T follicular helper cell (primary cell): Measurements from ENCODE around the gene IPO5.

ENCODE experiments used
- DNase-seq: peaks from one replicate; pipeline ENCODE4 v3.0.0-alpha.2; 2020; ENCODE audit warnings: low read depth

IPO5 gene

DNA sequence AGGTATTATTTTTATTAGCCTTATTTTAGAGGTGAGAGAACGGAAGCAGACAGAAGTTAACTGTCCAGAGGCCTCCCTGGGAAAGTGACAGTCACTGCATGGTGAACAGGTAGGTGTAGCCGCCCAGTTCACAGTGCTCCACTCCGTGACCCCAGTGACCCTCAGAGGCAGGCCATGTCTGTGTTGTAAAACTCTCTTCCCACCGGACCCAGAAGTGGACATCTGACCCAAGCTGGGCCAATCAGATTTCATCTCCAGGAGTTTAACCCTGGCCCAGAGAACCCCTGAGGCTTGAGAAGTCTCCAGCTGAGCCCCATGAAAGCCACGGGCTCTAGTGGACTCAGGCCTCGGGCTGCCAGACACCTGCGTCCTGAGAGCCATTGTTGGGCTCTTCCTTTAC lies 105.8 kb downstream of the IPO5 start:
- DNase-seq, result no peak

DNA sequence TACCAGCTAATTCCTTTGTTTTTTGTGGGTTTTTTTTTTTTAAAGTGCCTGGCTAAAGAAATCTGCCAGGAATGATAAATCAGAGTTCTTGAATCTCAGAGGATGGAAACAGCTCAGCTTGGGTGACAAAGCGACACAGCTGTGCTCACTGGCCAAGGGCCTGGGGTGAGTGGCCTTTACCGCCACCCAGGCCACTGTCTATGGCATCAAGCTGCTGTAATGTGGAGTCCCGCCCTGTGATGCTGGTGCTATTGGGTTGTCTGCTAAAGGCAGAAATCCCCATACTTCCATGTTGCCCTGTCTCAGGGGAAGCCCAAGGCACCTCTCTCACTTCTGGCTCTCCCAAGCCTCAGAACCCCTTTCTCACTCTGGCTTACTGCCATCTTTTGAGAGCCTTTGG lies 106.8 kb downstream of the IPO5 start:
- no peak for DNase-seq

GRCh38 chr13:98065468-98065867 lies 112.0 kb downstream of the IPO5 start:
- no peak for DNase-seq

DNA sequence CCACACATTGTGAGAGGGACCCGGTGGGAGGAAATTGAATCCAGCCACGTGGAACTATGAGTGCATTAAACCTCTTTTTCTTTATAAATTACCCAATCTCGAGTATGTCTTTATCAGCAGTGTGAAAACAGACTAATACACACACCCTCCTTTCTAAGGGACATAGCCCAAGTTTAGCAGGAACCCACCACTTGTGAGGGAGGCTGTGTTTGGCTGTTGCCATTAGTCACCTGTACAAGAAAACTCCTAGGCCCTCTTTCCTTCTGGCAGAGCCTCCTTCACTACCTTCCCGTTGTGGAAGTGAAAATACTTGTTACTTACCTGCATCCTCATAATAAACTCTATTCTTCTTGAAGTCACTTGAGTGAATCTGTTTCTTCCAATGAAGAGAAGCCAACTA lies 113.2 kb downstream of the IPO5 start:
- no peak for DNase-seq

DNA sequence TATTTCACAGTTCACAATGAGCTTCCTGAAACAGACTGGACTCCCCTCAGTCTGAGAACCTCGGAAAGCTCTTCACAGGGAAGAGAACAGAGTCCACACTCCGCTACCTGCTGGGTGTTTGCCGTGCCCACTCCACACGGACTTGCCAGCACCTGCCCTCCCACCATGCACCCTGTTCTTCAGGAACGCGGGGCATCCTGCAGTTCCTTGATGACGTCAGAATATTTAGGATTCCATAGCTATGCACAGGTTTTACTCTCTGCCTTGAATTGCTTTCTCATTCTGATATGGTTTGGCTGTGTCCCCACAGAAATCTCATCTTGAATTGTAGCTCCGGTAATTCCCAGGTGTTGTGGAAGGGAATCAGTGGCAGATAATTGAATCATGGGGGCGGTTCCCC lies 115.0 kb downstream of the IPO5 start:
- DNase-seq, result no peak

DNA sequence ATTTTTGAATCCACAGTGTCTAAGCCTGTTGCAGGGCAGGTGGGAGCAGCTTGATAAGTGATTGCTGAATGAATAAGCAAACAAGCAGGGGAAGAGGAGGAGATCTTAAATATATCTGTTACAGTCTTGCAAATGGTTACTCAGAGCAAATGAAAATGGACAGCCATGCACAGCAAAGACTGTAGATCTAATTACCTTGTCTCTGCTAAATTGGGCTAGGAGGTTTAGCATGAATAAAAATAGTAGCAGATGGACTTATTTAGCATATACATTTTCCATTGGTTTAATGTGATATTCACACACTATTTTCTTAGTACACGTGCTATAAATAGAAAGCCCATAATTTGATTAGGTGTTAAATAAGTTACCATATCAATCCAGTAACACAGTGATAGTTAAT lies 116.5 kb downstream of the IPO5 start:
- no peak for DNase-seq

- no peak for DNase-seq
Observed at GRCh38 chr13:98071316-98071715, 117.8 kb downstream of the IPO5 start.

DNA sequence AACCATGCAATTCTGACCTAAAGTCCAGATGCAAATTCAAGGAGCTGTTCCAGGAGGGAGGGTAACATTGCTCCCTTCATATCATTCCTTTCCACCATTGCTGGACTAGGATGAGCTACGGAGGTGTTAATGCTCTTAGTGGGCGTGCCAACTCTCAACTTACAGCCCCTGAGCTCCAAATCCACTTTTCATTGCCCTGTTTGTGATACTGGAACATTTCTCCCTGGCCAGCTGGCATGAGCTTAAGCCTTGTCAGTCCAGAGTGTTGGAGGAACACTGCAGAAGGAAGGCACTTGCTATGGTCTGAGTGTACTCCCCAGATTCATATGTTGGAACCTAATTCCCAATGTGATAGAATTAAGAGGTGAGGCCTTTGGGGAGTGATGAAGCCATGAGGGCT lies 119.0 kb downstream of the IPO5 start:
- DNase-seq, result no peak
